H9 (cell line): ENCODE data around the gene SIVA1. TPM values are rescaled to one million over a fixed set of nuclear protein-coding genes. Genes with fewer than 3 reads are reported as not detected.

ENCODE experiments used
- DNase-seq: peaks from one replicate; pipeline ENCODE4 v3.0.0-alpha.2; 2017
- H2AFZ ChIP-seq: one replicate; pipeline ENCODE4 v1.6.1; 2013; ENCODE audit warnings: mild to moderate bottlenecking, low read length, control low read depth, moderate library complexity
- H2AK5ac ChIP-seq: 2 replicates; pipeline ENCODE4 v1.6.1; 2013; ENCODE audit warnings: low read length, control low read depth, mixed read lengths; ENCODE audit not compliant: insufficient read length
- H2BK120ac ChIP-seq: one replicate; pipeline ENCODE4 v1.6.1; 2013; ENCODE audit warnings: low read depth, mild to moderate bottlenecking, low read length, control low read depth, inconsistent platforms; ENCODE audit not compliant: poor library complexity, severe bottlenecking
- H2BK12ac ChIP-seq: 2 replicates; pipeline ENCODE4 v1.6.1; 2013; ENCODE audit warnings: low read length, control low read depth, mixed read lengths, low read depth; ENCODE audit not compliant: insufficient read length
- H2BK15ac ChIP-seq: 2 replicates; pipeline ENCODE4 v1.6.1; 2013; ENCODE audit warnings: low read depth, low read length, control low read depth
- H2BK20ac ChIP-seq: one replicate; pipeline ENCODE4 v1.6.1; 2013; ENCODE audit warnings: low read depth, mild to moderate bottlenecking, low read length, control low read depth, inconsistent platforms; ENCODE audit not compliant: poor library complexity, severe bottlenecking
- H2BK5ac ChIP-seq: 2 replicates; pipeline ENCODE4 v1.6.1; 2013; ENCODE audit warnings: low read length, control low read depth, mixed read lengths; ENCODE audit not compliant: insufficient read length
- H3K14ac ChIP-seq: 2 replicates; pipeline ENCODE4 v1.6.1; 2013; ENCODE audit warnings: low read length, control low read depth; ENCODE audit not compliant: insufficient read depth
- H3K18ac ChIP-seq: 2 replicates; pipeline ENCODE4 v1.6.1; 2013; ENCODE audit warnings: low read depth, mild to moderate bottlenecking, mixed read lengths, low read length, control low read depth; ENCODE audit not compliant: insufficient read length
- H3K23ac ChIP-seq: 2 replicates; pipeline ENCODE4 v1.6.1; 2013; ENCODE audit warnings: low read length, control low read depth, mixed read lengths, low read depth; ENCODE audit not compliant: insufficient read length
- H3K23me2 ChIP-seq: 2 replicates; pipeline ENCODE4 v1.6.1; 2013; ENCODE audit warnings: low read depth, mild to moderate bottlenecking, mixed read lengths, low read length, control low read depth; ENCODE audit not compliant: insufficient read length, poor library complexity, severe bottlenecking
- H3K27ac ChIP-seq: 2 replicates; pipeline ENCODE4 v1.5.1; 2013; ENCODE audit warnings: low read length, control low read depth, mixed read lengths, low read depth; ENCODE audit not compliant: insufficient read length
- H3K27me3 ChIP-seq: 2 replicates; pipeline ENCODE4 v1.6.1; 2013; ENCODE audit warnings: low read length, control low read depth, inconsistent platforms; ENCODE audit not compliant: insufficient read depth
- H3K4ac ChIP-seq: 2 replicates; pipeline ENCODE4 v1.6.1; 2013; ENCODE audit warnings: low read depth, mild to moderate bottlenecking, control low read depth, inconsistent platforms, low read length, moderate library complexity
- H3K4me1 ChIP-seq: 2 replicates; pipeline ENCODE4 v1.6.1; 2013; ENCODE audit warnings: low read length, control low read depth, inconsistent platforms; ENCODE audit not compliant: insufficient read depth
- H3K4me2 ChIP-seq: 2 replicates; pipeline ENCODE4 v1.6.1; 2013; ENCODE audit warnings: low read length, control low read depth, mixed read lengths; ENCODE audit not compliant: insufficient read length, insufficient read depth
- H3K56ac ChIP-seq: 2 replicates; pipeline ENCODE4 v1.6.1; 2013; ENCODE audit warnings: low read depth, mild to moderate bottlenecking, mixed read lengths, low read length, control low read depth; ENCODE audit not compliant: insufficient read length
- H3K79me1 ChIP-seq: 2 replicates; pipeline ENCODE4 v1.6.1; 2013; ENCODE audit warnings: low read depth, mild to moderate bottlenecking, moderate library complexity, low read length, control low read depth, inconsistent platforms; ENCODE audit not compliant: insufficient read depth, poor library complexity, severe bottlenecking
- H3K79me2 ChIP-seq: 2 replicates; pipeline ENCODE4 v1.6.1; 2013; ENCODE audit warnings: low read length, control low read depth, inconsistent platforms; ENCODE audit not compliant: insufficient read depth
- H3K9ac ChIP-seq: 2 replicates; pipeline ENCODE4 v1.6.1; 2013; ENCODE audit warnings: low read length, control low read depth, mixed read lengths; ENCODE audit not compliant: insufficient read length; ENCODE audit errors: extremely low read depth
- H3K9me3 ChIP-seq: one replicate; pipeline ENCODE4 v1.6.1; 2013; ENCODE audit warnings: low read depth, low read length, inconsistent platforms; ENCODE audit not compliant: control insufficient read depth
- H3T11ph ChIP-seq: one replicate; pipeline ENCODE4 v1.6.1; 2013; ENCODE audit warnings: mild to moderate bottlenecking, low read length, control low read depth, inconsistent platforms
- H4K20me1 ChIP-seq: one replicate; pipeline ENCODE4 v1.6.1; 2013; ENCODE audit not compliant: control insufficient read depth, insufficient read length, insufficient read depth
- H4K5ac ChIP-seq: 2 replicates; pipeline ENCODE4 v1.6.1; 2013; ENCODE audit warnings: low read depth, mild to moderate bottlenecking, mixed read lengths, low read length, control low read depth; ENCODE audit not compliant: insufficient read length
- H4K8ac ChIP-seq: replicated peaks from 2 replicates; pipeline ENCODE4 v1.6.1; 2013; ENCODE audit warnings: low read length, control low read depth, mixed read lengths, low read depth; ENCODE audit not compliant: insufficient read length
- H4K91ac ChIP-seq: 2 replicates; pipeline ENCODE4 v1.6.1; 2013; ENCODE audit warnings: low read depth, mild to moderate bottlenecking, moderate library complexity, mixed read lengths, low read length, control low read depth; ENCODE audit not compliant: insufficient read length
- H3K27ac Mint-ChIP-seq, 3 experiments: 2 replicates in 2 of 3; 3 replicates in 1 of 3; pipeline ENCODE4 v1.8.0; 2020 to 2021; ENCODE audit warnings: mixed read lengths in 3 of 3, mild to moderate bottlenecking in 1 of 3, moderate library complexity in 1 of 3
- H3K27me3 Mint-ChIP-seq: 2 replicates; pipeline ENCODE4 v1.8.0; 2021; ENCODE audit warnings: low read depth, mild to moderate bottlenecking, moderate library complexity, mixed read lengths
- H3K36me3 Mint-ChIP-seq, 3 experiments: 2 replicates in 2 of 3; 3 replicates in 1 of 3; pipeline ENCODE4 v1.8.0; 2020 to 2021; ENCODE audit warnings: low read depth in 3 of 3, mixed read lengths in 3 of 3; ENCODE audit not compliant: insufficient read depth in 1 of 3
- H3K4me1 Mint-ChIP-seq, 2 experiments: 2 replicates each; pipeline ENCODE4 v1.8.0; 2020; ENCODE audit warnings: mixed read lengths in 2 of 2
- H3K4me3 Mint-ChIP-seq, 2 experiments: 2 replicates in 1 of 2; 3 replicates in 1 of 2; pipeline ENCODE4 v1.8.0; 2020 to 2021; ENCODE audit warnings: mild to moderate bottlenecking in 2 of 2, mixed read lengths in 2 of 2, moderate library complexity in 1 of 2
- H3K9me3 Mint-ChIP-seq, 2 experiments: 2 replicates in 1 of 2; 3 replicates in 1 of 2; pipeline ENCODE4 v1.8.0; 2020; ENCODE audit warnings: mild to moderate bottlenecking in 2 of 2, mixed read lengths in 2 of 2, moderate library complexity in 1 of 2
- WGBS: extraction: QIAGEN DNeasy Blood & Tissue Kit; methylation state at CpG from one replicate; pipeline ENCODE4 v1.1.7; 2013; ENCODE audit warnings: missing lambda C conversion rate, low lambda C conversion rate, mixed read lengths; ENCODE audit not compliant: insufficient read length; ENCODE audit errors: extremely low coverage; 5-methylcytosine and 5-hydroxymethylcytosine counted together
- total RNA-seq: library from RNA; stranded (reverse); gene quantifications from 2 replicates; pipeline ENCODE4 v1.2.1, GENCODE V29; 2021
- TF ChIP-seq, protein P1 (sequence below): fragments of 200-600 bp; sonication (generic); conservative IDR thresholded peaks from 3 replicates; pipeline ENCODE4 v1.8.0; 2021; ENCODE audit warnings: antibody characterized with exemption, mild to moderate bottlenecking

SIVA1 gene
- total RNA-seq, 1 experiment from 2014 or later = 125 TPM

DNA sequence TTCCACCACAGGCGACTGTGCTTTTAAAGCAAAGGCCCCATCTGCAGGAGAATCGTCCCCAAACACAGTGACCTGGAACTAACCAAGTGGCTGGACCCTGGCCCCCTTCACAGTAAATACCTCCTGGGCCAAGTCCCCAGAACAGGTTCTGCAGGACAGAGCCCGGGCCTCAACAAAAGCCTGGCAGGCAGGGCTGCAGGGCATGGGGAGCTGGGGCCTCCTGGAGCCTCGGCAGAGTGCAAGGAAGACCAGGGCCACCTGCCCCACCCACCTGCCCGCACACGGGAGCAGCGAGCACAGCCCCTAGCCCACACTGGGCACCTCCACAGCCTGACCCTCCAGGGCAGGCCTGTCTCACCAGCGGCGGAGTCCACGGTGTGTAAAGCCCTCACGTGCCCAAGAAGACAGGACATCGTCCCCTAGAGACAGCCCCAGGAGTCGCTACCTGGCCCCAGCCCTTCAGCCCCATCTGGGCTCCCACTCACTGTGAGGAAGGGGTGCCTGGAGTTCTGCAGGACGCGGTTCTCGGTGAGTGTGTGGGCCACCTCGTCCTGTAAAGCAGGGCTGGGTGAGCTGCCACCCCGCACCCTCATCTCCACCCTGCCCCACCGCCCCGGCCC, 21.6 kb downstream of the SIVA1 start:
- no peak overlapping the region for H2BK20ac ChIP-seq
- no peak overlapping the region for H3K4me3 Mint-ChIP-seq
- TF ChIP-seq, protein P1, sequence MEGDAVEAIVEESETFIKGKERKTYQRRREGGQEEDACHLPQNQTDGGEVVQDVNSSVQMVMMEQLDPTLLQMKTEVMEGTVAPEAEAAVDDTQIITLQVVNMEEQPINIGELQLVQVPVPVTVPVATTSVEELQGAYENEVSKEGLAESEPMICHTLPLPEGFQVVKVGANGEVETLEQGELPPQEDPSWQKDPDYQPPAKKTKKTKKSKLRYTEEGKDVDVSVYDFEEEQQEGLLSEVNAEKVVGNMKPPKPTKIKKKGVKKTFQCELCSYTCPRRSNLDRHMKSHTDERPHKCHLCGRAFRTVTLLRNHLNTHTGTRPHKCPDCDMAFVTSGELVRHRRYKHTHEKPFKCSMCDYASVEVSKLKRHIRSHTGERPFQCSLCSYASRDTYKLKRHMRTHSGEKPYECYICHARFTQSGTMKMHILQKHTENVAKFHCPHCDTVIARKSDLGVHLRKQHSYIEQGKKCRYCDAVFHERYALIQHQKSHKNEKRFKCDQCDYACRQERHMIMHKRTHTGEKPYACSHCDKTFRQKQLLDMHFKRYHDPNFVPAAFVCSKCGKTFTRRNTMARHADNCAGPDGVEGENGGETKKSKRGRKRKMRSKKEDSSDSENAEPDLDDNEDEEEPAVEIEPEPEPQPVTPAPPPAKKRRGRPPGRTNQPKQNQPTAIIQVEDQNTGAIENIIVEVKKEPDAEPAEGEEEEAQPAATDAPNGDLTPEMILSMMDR = no peak
- no peak overlapping the region for H3K18ac ChIP-seq
- no peak overlapping the region for H3K27ac ChIP-seq
- WGBS = no CpG with 5 or more reads among the region's 20 CpGs
- no peaks in the 10 kb centered on the region for H3K79me1 ChIP-seq
- no peak overlapping the region for H3K14ac ChIP-seq
- H3K27me3 ChIP-seq = no peaks in the 10 kb centered on the region
- no peak overlapping the region for H4K8ac ChIP-seq
- H2AK5ac ChIP-seq = no peak overlapping the region
- no peaks in the 10 kb centered on the region for H3K79me2 ChIP-seq
- no peaks in the 10 kb centered on the region for H3K23me2 ChIP-seq
- no peaks in the 10 kb centered on the region for H3K4me1 ChIP-seq
- no peaks in the 10 kb centered on the region for H4K20me1 ChIP-seq
- H3T11ph ChIP-seq = no peak overlapping the region
- H2BK5ac ChIP-seq = no peak overlapping the region
- peaks cover 0 to 9% of the 10 kb centered on the region in 2 experiments; a peak in 4 of 5 replicates for H3K9me3 Mint-ChIP-seq
- H3K9ac ChIP-seq = no peak overlapping the region
- H3K27me3 Mint-ChIP-seq = no peaks in the 10 kb centered on the region
- no peak overlapping the region for H2BK12ac ChIP-seq
- peaks cover 3 to 4% of the 10 kb centered on the region in 2 experiments; a peak in 2 of 4 replicates for H3K4me1 Mint-ChIP-seq
- H2AFZ ChIP-seq = no peak overlapping the region
- H2BK120ac ChIP-seq = no peak overlapping the region
- no peak overlapping the region for H2BK15ac ChIP-seq
- H3K4ac ChIP-seq = no peak overlapping the region
- H3K4me2 ChIP-seq = no peak overlapping the region
- no peak overlapping the region for H4K91ac ChIP-seq
- no peak overlapping the region for H3K56ac ChIP-seq
- peaks cover 34 to 49% (median 49%) of the 10 kb centered on the region in 3 experiments for H3K36me3 Mint-ChIP-seq
- H3K9me3 ChIP-seq = no peaks in the 10 kb centered on the region
- no peak overlapping the region for H3K23ac ChIP-seq
- H3K27ac Mint-ChIP-seq = no peak overlapping the region
- DNase-seq = no peak
- no peak overlapping the region for H4K5ac ChIP-seq
